HG03064 (cell line): ENCODE results near the gene AARS2.

Experiments
- ATAC-seq: cut with Tn5 transposase; IDR thresholded peaks from one replicate; pipeline ENCODE4 v1.9.1; 2021; ENCODE audit warnings: low read depth; ENCODE audit not compliant: unreplicated experiment

AARS2 gene

GRCh38 chr6:44303842-44304241 lies 9.3 kb downstream of the AARS2 start:
- no peak for ATAC-seq

GRCh38 chr6:44302856-44303255 lies 10.3 kb downstream of the AARS2 start:
- ATAC-seq = no peak

DNA sequence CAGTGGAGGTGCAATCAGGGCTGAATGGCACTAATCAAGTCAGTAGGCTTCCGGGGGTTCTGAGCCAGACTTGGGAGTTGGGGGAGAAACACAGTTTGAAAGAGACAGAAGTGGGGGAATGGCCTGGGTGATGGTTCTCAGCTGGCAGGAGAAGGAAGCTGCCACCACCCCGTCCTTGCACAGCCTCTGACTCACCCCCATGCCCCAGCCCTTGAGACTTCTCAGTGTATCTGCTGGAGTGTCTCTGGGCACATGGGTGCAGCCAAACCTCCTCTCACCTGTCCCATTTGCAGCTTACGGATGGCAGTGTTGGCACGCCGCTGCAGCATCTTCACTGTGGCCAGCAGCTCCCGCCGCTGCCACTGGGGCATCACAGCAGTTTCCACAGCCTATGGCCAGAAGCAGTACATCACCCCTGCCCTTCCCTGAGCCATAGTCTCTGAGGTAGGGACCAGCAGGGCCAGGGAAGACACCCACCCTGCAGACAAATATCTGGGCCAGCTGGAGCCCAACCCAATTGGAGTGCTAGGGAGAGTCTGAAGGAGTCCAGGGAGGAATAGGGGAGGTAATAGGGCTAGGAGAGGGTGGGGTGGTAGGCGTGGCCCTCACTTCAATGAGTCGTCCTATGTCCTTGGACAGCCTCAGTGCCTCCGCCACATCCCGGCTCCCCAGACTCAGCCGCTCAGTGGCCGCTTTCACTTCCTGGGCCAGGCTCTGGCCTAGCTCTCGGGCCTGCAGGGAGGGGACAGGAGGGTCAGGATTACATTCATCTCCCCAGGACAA lies 11.2 kb downstream of the AARS2 start:
- ATAC-seq = no peak

DNA sequence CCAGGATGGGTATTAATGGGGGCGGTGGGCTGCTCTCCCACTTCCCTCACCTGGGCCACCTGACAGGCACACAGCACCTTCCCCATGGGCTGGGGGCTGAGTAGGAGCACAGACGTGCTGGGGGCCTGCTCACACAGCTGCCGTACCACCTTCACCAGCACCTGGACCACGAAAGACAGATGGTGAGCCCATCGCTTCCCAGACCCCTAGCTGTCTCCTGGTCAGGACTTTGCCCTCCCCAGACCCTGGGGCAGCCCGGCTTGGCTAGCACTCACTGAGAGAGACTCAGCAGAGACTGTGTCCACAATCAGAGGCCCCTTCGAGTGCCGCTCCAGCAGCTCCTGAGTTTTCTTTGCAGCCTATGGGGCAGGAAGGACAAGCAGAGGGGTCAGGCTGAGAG lies 12.0 kb downstream of the AARS2 start:
- no peak for ATAC-seq

- ATAC-seq = no peak
Measured at GRCh38 chr6:44300292-44300823, 12.8 kb downstream of the AARS2 start.

DNA sequence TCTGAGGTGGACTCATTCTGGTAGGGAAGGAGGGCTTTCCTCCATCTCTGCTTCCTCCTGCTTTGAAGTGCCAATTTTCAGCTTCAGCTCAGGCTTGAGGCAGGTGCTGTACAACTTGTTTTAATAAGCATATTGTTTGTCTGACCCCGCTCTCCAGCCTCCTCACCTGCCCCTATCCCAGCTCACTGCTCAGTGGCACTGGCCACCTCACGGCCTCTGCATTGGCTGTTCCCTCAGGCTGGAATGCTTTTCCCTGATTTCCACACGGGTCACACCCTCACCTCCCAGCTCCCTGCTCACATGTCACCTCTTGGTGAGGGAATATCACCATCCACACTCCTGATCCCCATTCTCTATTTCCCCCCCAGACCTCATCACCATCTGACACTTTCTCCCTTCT lies 14.3 kb downstream of the AARS2 start:
- no peak for ATAC-seq

- no peak for ATAC-seq
Measured at GRCh38 chr6:44298055-44298803, 14.9 kb downstream of the AARS2 start.

GRCh38 chr6:44297063-44298038 lies 15.8 kb downstream of the AARS2 start:
- no peak for ATAC-seq

GRCh38 chr6:44294832-44295791 lies 18.0 kb downstream of the AARS2 start:
- ATAC-seq = no peak

- ATAC-seq = no peak
Measured at GRCh38 chr6:44292661-44293365, 20.3 kb downstream of the AARS2 start.

DNA sequence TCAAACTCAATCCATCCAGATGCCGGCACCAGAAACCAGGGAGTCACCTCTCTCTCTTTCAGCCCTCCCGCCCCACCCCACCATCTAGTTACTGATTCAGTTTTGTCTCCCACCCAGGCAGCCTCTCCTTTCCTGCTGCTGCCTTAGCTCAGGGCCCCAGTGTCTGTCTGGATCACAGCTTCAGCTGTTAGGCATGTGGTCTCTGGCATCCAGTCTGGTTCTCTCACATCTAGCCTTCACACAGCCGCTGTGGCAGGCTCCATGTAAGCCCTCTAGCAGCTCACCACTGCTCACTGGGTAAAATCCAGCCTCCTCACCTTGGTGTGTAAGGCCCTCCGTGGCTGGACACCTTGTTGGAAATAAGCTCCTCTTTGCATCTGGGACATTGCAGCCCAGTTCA lies 21.3 kb downstream of the AARS2 start:
- ATAC-seq = no peak

DNA sequence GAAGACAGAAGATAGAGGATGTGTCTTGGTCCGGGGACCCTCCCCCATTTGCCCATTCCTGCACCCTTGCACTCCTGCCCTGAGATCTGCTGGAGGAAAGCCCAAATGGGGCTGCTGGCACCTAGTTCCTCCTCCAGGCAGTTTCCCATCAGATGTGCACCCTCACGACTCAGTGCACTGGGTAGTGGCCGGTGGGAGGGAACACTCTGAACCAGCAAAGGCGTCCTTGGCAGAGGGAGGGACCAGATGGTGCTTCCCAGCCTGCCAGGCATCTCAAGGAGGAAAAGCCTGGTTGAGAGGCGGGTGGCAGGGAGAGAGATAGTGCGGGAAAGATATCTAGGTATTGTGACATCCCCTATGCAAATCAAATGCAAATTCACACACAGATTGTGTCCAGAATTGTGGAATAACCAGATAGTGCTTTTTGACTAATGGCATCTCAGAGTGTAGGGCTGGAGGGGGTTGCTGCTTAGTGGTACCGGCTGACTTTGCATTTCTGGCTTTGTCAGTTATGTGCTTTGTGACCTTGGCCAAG lies 23.4 kb downstream of the AARS2 start:
- no peak for ATAC-seq

- ATAC-seq = no peak
Measured at GRCh38 chr6:44286747-44287146, 26.4 kb downstream of the AARS2 start.

DNA sequence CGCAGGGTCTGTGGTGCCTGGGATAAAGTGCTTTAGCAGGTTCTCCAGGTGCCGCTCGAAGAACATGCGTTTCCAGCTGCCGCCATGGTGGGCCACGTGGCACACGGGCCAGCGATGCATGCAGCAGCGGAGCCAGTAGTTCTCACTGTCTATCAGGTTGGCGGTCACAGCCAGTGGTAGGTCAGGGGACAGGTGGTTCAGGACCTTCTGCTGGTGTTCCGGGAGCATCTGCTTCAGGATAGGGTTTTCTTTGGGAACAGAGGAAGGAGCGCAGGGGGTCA lies 26.9 kb downstream of the AARS2 start:
- ATAC-seq = no peak

DNA sequence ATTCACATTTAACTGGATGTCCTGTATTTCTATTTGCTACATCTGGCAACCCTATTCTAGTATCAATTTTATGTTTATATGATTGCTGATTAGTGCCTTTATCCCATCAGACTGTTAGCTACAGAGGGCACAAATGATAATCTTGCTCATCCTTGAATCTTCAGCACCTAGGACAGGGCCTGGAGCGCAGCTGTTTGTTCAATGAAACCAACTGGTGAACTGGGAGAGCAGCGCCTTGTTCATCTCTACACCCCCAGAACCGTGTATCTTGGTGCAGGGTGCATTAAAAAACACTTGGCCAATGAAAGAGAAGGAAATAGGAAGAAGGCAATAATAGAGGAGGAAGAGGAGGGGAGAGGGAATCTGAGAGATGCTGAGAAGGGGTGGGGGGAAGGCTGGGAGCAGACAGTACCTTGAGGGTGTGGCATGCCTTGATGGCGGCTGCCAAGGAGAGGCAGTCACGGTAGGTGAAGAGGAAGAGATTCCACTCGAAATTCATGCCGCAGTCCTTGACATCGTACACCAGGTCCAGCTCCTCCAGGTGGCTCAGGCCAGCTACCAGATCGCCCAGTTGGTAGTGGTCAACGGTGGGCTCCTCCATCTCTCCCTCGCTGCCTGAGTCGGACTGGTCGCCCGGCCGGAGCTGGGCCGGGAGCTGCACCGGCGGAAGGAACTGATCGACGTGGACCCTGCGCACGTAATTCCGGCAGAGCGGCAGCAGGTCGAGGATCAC lies 27.4 kb downstream of the AARS2 start:
- no peak for ATAC-seq

GRCh38 chr6:44284867-44285266 lies 28.3 kb downstream of the AARS2 start:
- no peak for ATAC-seq

GRCh38 chr6:44284121-44284520 lies 29.0 kb downstream of the AARS2 start:
- ATAC-seq = no peak
